SK-N-SH treated with all-trans-retinoic acid at 6 μM for 48 hours (cell line): ENCODE measurements around the gene UBN2.

Experiments used
- ATAC-seq: fragments of 200-7000 bp; cut with Tn5 transposase; 3 replicates; pipeline ENCODE4 v1.9.1; 2020; ENCODE audit warnings: mild to moderate bottlenecking, moderate library complexity
- ARNTL ChIP-seq: fragments of 450-650 bp; formaldehyde crosslinking; IDR thresholded peaks from 2 replicates; pipeline ENCODE4 v1.5.0; 2020; ENCODE audit warnings: low read depth, mild to moderate bottlenecking, moderate library complexity, borderline replicate concordance
- BACH2 ChIP-seq: fragments of 250-450 bp; sonication (Bioruptor Pico); IDR thresholded peaks from 2 replicates; pipeline ENCODE4 v1.9.0; 2021; ENCODE audit warnings: mild to moderate bottlenecking, borderline replicate concordance
- CSDC2 ChIP-seq: fragments of 250-450 bp; sonication (Bioruptor Pico); IDR thresholded peaks from 2 replicates; pipeline ENCODE4 v1.5.0; 2020; ENCODE audit warnings: mild to moderate bottlenecking, moderate library complexity
- CSRNP3 ChIP-seq: fragments of 250-450 bp; sonication (Bioruptor Pico); IDR thresholded peaks from 2 replicates; pipeline ENCODE4 v1.5.1; 2021; ENCODE audit warnings: mild to moderate bottlenecking, moderate library complexity
- ESRRG ChIP-seq: fragments of 250-450 bp; sonication (Bioruptor Pico); IDR thresholded peaks from 2 replicates; pipeline ENCODE4 v1.6.1; 2021; ENCODE audit warnings: mild to moderate bottlenecking
- GLIS3 ChIP-seq: fragments of 250-450 bp; sonication (Bioruptor Pico); IDR thresholded peaks from 2 replicates; pipeline ENCODE4 v1.5.0; 2020; ENCODE audit warnings: mild to moderate bottlenecking, moderate library complexity
- ISL1 ChIP-seq: fragments of 250-450 bp; sonication (Bioruptor Pico); IDR thresholded peaks from 2 replicates; pipeline ENCODE4 v2.1.2; 2022; ENCODE audit warnings: mild to moderate bottlenecking, moderate library complexity
- OSR1 ChIP-seq: fragments of 250-450 bp; sonication (Bioruptor Pico); IDR thresholded peaks from 2 replicates; pipeline ENCODE4 v1.8.0; 2022; ENCODE audit warnings: moderate library complexity, mild to moderate bottlenecking, inconsistent platforms
- PPARA ChIP-seq: fragments of 250-450 bp; sonication (Bioruptor Pico); IDR thresholded peaks from 2 replicates; pipeline ENCODE4 v1.5.0; 2020; ENCODE audit warnings: mild to moderate bottlenecking, borderline replicate concordance
- RARB ChIP-seq: fragments of 250-450 bp; sonication (Bioruptor Pico); IDR thresholded peaks from 2 replicates; pipeline ENCODE4 v1.8.0; 2021; ENCODE audit warnings: mild to moderate bottlenecking, moderate library complexity
- SNAI2 ChIP-seq: fragments of 250-450 bp; sonication (Bioruptor Pico); IDR thresholded peaks from 2 replicates; pipeline ENCODE4 v1.5.0; 2020; ENCODE audit warnings: mild to moderate bottlenecking, moderate library complexity
- TCF4 ChIP-seq: fragments of 250-450 bp; sonication (Bioruptor Pico); IDR thresholded peaks from 2 replicates; pipeline ENCODE4 v1.8.0; 2021; ENCODE audit warnings: mild to moderate bottlenecking, moderate library complexity, borderline replicate concordance
- TOX ChIP-seq: fragments of 250-450 bp; sonication (Bioruptor Pico); IDR thresholded peaks from 2 replicates; pipeline ENCODE4 v1.8.0; 2021; ENCODE audit warnings: mild to moderate bottlenecking, moderate library complexity, borderline replicate concordance
- ZC3H10 ChIP-seq: fragments of 250-450 bp; sonication (Bioruptor Pico); IDR thresholded peaks from 2 replicates; pipeline ENCODE4 v1.5.1; 2021; ENCODE audit warnings: mild to moderate bottlenecking, moderate library complexity
- ZFP3 ChIP-seq: fragments of 250-450 bp; sonication (Bioruptor Pico); IDR thresholded peaks from 2 replicates; pipeline ENCODE4 v1.5.0; 2020; ENCODE audit warnings: mild to moderate bottlenecking, moderate library complexity
- ZFP30 ChIP-seq: fragments of 450-650 bp; formaldehyde crosslinking; IDR thresholded peaks from 2 replicates; pipeline ENCODE4 v1.5.0; 2022; ENCODE audit warnings: mild to moderate bottlenecking, moderate library complexity
- ZNF565 ChIP-seq: fragments of 450-650 bp; formaldehyde crosslinking; conservative IDR thresholded peaks from 2 replicates; pipeline ENCODE4 v1.5.0; 2020; ENCODE audit warnings: low read depth, mild to moderate bottlenecking, moderate library complexity
- ZNF70 ChIP-seq: fragments of 450-650 bp; formaldehyde crosslinking; IDR thresholded peaks from 2 replicates; pipeline ENCODE4 v1.5.0; 2020; ENCODE audit warnings: mild to moderate bottlenecking, moderate library complexity
- TF ChIP-seq, protein P1 (sequence below): fragments of 250-450 bp; sonication (Bioruptor Pico); IDR thresholded peaks from 2 replicates; pipeline ENCODE4 v1.5.1; 2020; ENCODE audit warnings: low read depth, mild to moderate bottlenecking, moderate library complexity
- TF ChIP-seq, protein P2 (sequence below): fragments of 250-450 bp; sonication (Bioruptor Pico); IDR thresholded peaks from 2 replicates; pipeline ENCODE4 v1.8.0; 2020; ENCODE audit warnings: mild to moderate bottlenecking, moderate library complexity, borderline replicate concordance
- TF ChIP-seq, protein P3 (sequence below): fragments of 250-450 bp; sonication (Bioruptor Pico); IDR thresholded peaks from 2 replicates; pipeline ENCODE4 v1.5.0; 2020; ENCODE audit warnings: mild to moderate bottlenecking, moderate library complexity
- TF ChIP-seq, protein P4 (sequence below): fragments of 250-450 bp; sonication (Bioruptor Pico); IDR thresholded peaks from 2 replicates; pipeline ENCODE4 v1.8.0; 2021; ENCODE audit warnings: low read depth, mild to moderate bottlenecking, moderate library complexity, borderline replicate concordance

The UBN2 gene

GRCh38 chr7:139192014-139192706 is 38.9 kb upstream of the UBN2 start (continued):
- TF ChIP-seq ISL1 (CRISPR knock-in tag) (no peak), SNAI2 (CRISPR knock-in tag) (no peak), ZC3H10 (CRISPR knock-in tag) (no peak), PPARA (CRISPR knock-in tag) (no peak), BACH2 (no peak), ZNF565 (CRISPR knock-in tag) (no peak), TCF4 (CRISPR knock-in tag) (no peak), ARNTL (CRISPR knock-in tag) (no peak), ZFP3 (no peak), TOX (CRISPR knock-in tag) (no peak), OSR1 (CRISPR knock-in tag) (no peak), RARB (CRISPR knock-in tag) (no peak)

GRCh38 chr7:139200382-139200781 is 30.7 kb upstream of the UBN2 start:
- no peak for ATAC-seq
- TF ChIP-seq ZC3H10 (CRISPR knock-in tag) (no peak), ARNTL (CRISPR knock-in tag) (no peak), BACH2 (no peak), ZNF565 (CRISPR knock-in tag) (no peak), CSRNP3 (CRISPR knock-in tag) (no peak), CSDC2 (CRISPR knock-in tag) (no peak), GLIS3 (CRISPR knock-in tag) (no peak), PPARA (CRISPR knock-in tag) (no peak), ISL1 (CRISPR knock-in tag) (no peak), TCF4 (CRISPR knock-in tag) (no peak), ZFP3 (no peak), ZNF70 (CRISPR knock-in tag) (no peak)
- TF ChIP-seq, protein P1, sequence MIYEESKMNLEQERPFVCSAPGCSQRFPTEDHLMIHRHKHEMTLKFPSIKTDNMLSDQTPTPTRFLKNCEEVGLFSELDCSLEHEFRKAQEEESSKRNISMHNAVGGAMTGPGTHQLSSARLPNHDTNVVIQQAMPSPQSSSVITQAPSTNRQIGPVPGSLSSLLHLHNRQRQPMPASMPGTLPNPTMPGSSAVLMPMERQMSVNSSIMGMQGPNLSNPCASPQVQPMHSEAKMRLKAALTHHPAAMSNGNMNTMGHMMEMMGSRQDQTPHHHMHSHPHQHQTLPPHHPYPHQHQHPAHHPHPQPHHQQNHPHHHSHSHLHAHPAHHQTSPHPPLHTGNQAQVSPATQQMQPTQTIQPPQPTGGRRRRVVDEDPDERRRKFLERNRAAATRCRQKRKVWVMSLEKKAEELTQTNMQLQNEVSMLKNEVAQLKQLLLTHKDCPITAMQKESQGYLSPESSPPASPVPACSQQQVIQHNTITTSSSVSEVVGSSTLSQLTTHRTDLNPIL (CRISPR knock-in tag) = no peak
- TF ChIP-seq, protein P2, sequence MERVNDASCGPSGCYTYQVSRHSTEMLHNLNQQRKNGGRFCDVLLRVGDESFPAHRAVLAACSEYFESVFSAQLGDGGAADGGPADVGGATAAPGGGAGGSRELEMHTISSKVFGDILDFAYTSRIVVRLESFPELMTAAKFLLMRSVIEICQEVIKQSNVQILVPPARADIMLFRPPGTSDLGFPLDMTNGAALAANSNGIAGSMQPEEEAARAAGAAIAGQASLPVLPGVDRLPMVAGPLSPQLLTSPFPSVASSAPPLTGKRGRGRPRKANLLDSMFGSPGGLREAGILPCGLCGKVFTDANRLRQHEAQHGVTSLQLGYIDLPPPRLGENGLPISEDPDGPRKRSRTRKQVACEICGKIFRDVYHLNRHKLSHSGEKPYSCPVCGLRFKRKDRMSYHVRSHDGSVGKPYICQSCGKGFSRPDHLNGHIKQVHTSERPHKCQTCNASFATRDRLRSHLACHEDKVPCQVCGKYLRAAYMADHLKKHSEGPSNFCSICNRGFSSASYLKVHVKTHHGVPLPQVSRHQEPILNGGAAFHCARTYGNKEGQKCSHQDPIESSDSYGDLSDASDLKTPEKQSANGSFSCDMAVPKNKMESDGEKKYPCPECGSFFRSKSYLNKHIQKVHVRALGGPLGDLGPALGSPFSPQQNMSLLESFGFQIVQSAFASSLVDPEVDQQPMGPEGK = no peak

- no peak for ATAC-seq
- TF ChIP-seq RARB (CRISPR knock-in tag) = no peak
- TF ChIP-seq CSDC2 (CRISPR knock-in tag) = no peak
- no peak for TF ChIP-seq ISL1 (CRISPR knock-in tag)
- no peak for TF ChIP-seq ZNF70 (CRISPR knock-in tag)
- TF ChIP-seq ESRRG (CRISPR knock-in tag) = no peak
- TF ChIP-seq PPARA (CRISPR knock-in tag) = no peak
- TF ChIP-seq, protein P3, sequence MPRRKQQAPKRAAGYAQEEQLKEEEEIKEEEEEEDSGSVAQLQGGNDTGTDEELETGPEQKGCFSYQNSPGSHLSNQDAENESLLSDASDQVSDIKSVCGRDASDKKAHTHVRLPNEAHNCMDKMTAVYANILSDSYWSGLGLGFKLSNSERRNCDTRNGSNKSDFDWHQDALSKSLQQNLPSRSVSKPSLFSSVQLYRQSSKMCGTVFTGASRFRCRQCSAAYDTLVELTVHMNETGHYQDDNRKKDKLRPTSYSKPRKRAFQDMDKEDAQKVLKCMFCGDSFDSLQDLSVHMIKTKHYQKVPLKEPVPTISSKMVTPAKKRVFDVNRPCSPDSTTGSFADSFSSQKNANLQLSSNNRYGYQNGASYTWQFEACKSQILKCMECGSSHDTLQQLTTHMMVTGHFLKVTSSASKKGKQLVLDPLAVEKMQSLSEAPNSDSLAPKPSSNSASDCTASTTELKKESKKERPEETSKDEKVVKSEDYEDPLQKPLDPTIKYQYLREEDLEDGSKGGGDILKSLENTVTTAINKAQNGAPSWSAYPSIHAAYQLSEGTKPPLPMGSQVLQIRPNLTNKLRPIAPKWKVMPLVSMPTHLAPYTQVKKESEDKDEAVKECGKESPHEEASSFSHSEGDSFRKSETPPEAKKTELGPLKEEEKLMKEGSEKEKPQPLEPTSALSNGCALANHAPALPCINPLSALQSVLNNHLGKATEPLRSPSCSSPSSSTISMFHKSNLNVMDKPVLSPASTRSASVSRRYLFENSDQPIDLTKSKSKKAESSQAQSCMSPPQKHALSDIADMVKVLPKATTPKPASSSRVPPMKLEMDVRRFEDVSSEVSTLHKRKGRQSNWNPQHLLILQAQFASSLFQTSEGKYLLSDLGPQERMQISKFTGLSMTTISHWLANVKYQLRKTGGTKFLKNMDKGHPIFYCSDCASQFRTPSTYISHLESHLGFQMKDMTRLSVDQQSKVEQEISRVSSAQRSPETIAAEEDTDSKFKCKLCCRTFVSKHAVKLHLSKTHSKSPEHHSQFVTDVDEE (CRISPR knock-in tag) = no peak
- TF ChIP-seq OSR1 (CRISPR knock-in tag) = no peak
- TF ChIP-seq CSRNP3 (CRISPR knock-in tag) = no peak
- TF ChIP-seq, protein P4, sequence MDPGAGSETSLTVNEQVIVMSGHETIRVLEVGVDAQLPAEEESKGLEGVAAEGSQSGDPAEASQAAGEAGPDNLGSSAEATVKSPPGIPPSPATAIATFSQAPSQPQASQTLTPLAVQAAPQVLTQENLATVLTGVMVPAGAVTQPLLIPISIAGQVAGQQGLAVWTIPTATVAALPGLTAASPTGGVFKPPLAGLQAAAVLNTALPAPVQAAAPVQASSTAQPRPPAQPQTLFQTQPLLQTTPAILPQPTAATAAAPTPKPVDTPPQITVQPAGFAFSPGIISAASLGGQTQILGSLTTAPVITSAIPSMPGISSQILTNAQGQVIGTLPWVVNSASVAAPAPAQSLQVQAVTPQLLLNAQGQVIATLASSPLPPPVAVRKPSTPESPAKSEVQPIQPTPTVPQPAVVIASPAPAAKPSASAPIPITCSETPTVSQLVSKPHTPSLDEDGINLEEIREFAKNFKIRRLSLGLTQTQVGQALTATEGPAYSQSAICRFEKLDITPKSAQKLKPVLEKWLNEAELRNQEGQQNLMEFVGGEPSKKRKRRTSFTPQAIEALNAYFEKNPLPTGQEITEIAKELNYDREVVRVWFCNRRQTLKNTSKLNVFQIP (CRISPR knock-in tag) = no peak
- TF ChIP-seq BACH2 = no peak
- TF ChIP-seq ARNTL (CRISPR knock-in tag) = no peak
- TF ChIP-seq, protein P2 = no peak
- no peak for TF ChIP-seq ZNF565 (CRISPR knock-in tag)
- no peak for TF ChIP-seq ZFP30 (CRISPR knock-in tag)
These were observed 27.0 kb upstream of the UBN2 start for GRCh38 chr7:139203992-139204391.
